Measurements from ENCODE around the gene NPVF. TPM values are rescaled to one million over a fixed set of nuclear protein-coding genes. Genes with fewer than 3 reads are reported as not detected.

The NPVF gene
- total RNA-seq, 6 experiments from 2014 or later = not detected

GRCh38 chr7:25216837-25217236 is 11.4 kb downstream of the NPVF start:
- TF ChIP-seq CTCF (IDR thresholded peaks at IDR 0.05) (peak; percentile 61 to 86 (median 80)), POLR2A (IDR thresholded peaks at IDR 0.05) (no peak)
- no peak overlapping the region for H3K4me3 ChIP-seq
- no peak overlapping the region for H3K27ac ChIP-seq
- H3K36me3 ChIP-seq = no peaks in the 10 kb centered on the region
- WGBS (ENCODE audit: insufficient coverage, low coverage, low lambda C conversion rate, missing lambda C conversion rate) = 3% methylated on average over 2 of the region's 2 CpGs
- H3K27me3 ChIP-seq = no peaks in the 10 kb centered on the region
- intact Hi-C loops (cut with DNase I) = no loop called here
- H3K9me3 ChIP-seq = no peaks in the 10 kb centered on the region
- no peaks in the 10 kb centered on the region for H3K4me1 ChIP-seq
- peak; percentile 64 to 71 (median 70) for ATAC-seq
- no peak for DNase-seq

DNA sequence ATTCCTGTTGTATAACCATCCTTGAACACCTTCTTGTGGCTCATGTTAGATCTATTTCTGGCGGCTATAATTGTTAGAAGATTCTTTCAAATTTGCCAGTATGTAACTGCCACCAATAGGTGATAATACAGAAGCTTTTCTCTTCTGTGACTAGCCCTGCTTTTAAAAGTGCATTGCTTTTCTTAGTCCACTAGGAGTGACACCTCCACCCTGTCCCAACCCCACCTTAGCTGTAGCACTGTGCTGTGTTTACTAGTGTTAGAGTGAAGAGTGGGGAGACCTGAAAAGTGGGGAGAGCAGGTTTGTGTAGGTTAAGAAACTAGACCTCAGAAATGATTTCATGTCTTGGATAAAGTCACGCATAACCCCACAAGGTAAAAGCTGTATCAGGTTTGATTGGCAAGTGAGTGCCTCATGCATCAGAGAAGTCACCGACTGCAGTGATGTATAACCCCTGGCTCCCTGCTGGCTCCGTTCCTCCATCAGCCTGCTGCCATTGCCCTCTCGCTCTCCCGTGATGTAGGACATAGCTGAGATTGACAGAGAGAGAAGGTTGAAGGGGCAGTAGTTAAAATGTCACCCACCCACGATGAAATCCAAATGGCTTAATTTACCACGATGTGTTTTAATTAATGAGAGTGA is 12.5 kb downstream of the NPVF start:
- Histone ChIP-seq H3K4me1 (no peaks in the 10 kb centered on the region), H3K27me3 (no peaks in the 10 kb centered on the region), H3K36me3 (no peaks in the 10 kb centered on the region), H3K4me3 (no peak overlapping the region), H3K27ac (no peak overlapping the region), H3K9me3 (no peaks in the 10 kb centered on the region)
- DNase-seq (no peak), ATAC-seq (peak in 1 of 4 donors; percentile 38)
- intact Hi-C loops (cut with DNase I) = no loop called here
- TF ChIP-seq POLR2A (IDR thresholded peaks at IDR 0.05) (no peak), CTCF (IDR thresholded peaks at IDR 0.05) (peak in 1 of 4 donors; percentile 7)
- WGBS (ENCODE audit: insufficient coverage, low coverage, low lambda C conversion rate, missing lambda C conversion rate) = 49% methylated on average over 8 of the region's 8 CpGs

DNA sequence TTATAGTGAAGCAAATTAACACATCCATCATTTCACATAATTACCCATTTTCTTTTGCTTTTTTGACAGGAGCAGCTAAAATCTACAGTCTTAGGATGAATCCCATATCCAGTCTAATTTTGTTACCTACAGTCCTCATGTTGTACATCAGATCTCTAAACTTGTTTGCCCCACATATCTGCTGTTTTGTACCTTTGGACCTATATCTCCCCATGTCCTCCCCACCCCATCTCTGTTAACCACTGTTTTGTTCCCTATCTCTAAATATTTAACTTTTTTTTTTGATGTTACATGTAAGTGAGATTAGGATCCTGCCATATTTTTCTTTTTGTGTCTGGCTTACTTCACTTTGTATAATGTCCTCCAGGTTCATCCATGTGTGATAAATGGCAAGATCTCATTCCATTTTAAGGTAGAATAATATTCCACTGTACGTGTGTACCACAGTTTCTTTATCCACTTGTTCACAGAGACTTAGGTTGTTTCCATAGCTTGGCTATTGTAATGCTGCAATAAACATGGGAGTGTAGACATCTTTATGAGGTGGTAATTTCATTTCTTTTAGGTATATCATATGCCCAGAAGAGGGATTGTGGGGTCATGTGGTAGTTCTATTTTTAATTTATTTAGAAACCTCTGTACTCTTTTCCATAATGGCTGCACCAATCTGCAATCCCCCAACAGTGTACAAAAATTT is 19.6 kb downstream of the NPVF start:
- DNase-seq (no peak), ATAC-seq (no peak)
- WGBS (ENCODE audit: insufficient coverage, low coverage, low lambda C conversion rate, missing lambda C conversion rate) = 94% methylated on average over 1 of the region's 1 CpG
- intact Hi-C loops (cut with DNase I) = no loop called here
- TF ChIP-seq POLR2A (IDR thresholded peaks at IDR 0.05) (no peak), CTCF (IDR thresholded peaks at IDR 0.05) (no peak)
- Histone ChIP-seq H3K9me3 (no peaks in the 10 kb centered on the region), H3K36me3 (no peaks in the 10 kb centered on the region), H3K27ac (no peak overlapping the region), H3K27me3 (no peaks in the 10 kb centered on the region), H3K4me3 (no peak overlapping the region), H3K4me1 (no peaks in the 10 kb centered on the region)

- H3K9me3 ChIP-seq = no peaks in the 10 kb centered on the region
- intact Hi-C loops (cut with DNase I) = no loop called here
- DNase-seq (no peak), ATAC-seq (no peak)
- TF ChIP-seq POLR2A (IDR thresholded peaks at IDR 0.05) (no peak), CTCF (IDR thresholded peaks at IDR 0.05) (no peak)
- H3K4me3 ChIP-seq = no peak overlapping the region
- H3K27me3 ChIP-seq = no peaks in the 10 kb centered on the region
- H3K36me3 ChIP-seq = no peaks in the 10 kb centered on the region
- H3K4me1 ChIP-seq = no peaks in the 10 kb centered on the region
- no peak overlapping the region for H3K27ac ChIP-seq
- 81% methylated on average over 3 of the region's 3 CpGs for WGBS (ENCODE audit: insufficient coverage, low coverage, low lambda C conversion rate, missing lambda C conversion rate)
These were observed 20.4 kb downstream of the NPVF start for GRCh38 chr7:25207887-25208286.
